Activated T-cell treated with anti-CD3 and anti-CD28 coated beads, Interleukin-2, amount 50 U/mL, for 24 hours (primary cell): ENCODE measurements around the gene SERTAD1.
"Not testable (repeated sequence)": the region's sequence is repeated elsewhere in the genome, so short reads cannot be mapped to it uniquely, and the experiment has no call there.

Experiments
- DNase-seq: peaks from one replicate; pipeline ENCODE4 v3.0.0-alpha.2; 2020
- H3K27ac Mint-ChIP-seq: 2 replicates; pipeline ENCODE4 v1.8.0; 2020; ENCODE audit warnings: mild to moderate bottlenecking, mixed read lengths
- H3K27me3 Mint-ChIP-seq: 2 replicates; pipeline ENCODE4 v1.8.0; 2020; ENCODE audit warnings: mixed read lengths
- H3K36me3 Mint-ChIP-seq: 2 replicates; pipeline ENCODE4 v1.8.0; 2020; ENCODE audit warnings: low read depth, mixed read lengths
- H3K4me1 Mint-ChIP-seq: 2 replicates; pipeline ENCODE4 v1.8.0; 2020; ENCODE audit warnings: low read depth, mixed read lengths
- H3K4me3 Mint-ChIP-seq: 2 replicates; pipeline ENCODE4 v1.8.0; 2020; ENCODE audit warnings: mild to moderate bottlenecking, moderate library complexity, mixed read lengths
- H3K9me3 Mint-ChIP-seq: 2 replicates; pipeline ENCODE4 v1.8.0; 2020; ENCODE audit warnings: mixed read lengths

SERTAD1 gene

DNA sequence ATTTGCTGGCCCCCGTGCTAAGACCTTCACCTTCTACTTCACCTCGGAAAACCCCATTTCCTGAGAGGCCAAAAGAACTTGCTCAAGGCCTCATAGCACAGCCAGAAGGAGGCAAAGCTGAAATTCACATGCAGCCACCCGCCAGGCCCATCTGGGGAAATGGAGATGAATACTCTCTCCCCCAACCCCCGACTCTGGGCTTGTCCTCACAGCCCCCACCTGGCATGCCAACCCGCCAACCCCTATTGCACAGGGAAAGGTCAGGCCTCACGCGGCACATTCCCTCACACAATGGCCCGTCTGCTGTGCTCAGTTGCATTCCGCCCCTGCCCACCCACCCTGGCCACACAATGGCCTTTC lies 15.8 kb downstream of the SERTAD1 start:
- peaks cover 11% of the 10 kb centered on the region for H3K4me1 Mint-ChIP-seq
- DNase-seq: no peak
- no peak overlapping the region for H3K4me3 Mint-ChIP-seq
- H3K27me3 Mint-ChIP-seq: no peaks in the 10 kb centered on the region
- H3K9me3 Mint-ChIP-seq: no peaks in the 10 kb centered on the region
- H3K36me3 Mint-ChIP-seq: no peaks in the 10 kb centered on the region
- no peak overlapping the region for H3K27ac Mint-ChIP-seq

DNA sequence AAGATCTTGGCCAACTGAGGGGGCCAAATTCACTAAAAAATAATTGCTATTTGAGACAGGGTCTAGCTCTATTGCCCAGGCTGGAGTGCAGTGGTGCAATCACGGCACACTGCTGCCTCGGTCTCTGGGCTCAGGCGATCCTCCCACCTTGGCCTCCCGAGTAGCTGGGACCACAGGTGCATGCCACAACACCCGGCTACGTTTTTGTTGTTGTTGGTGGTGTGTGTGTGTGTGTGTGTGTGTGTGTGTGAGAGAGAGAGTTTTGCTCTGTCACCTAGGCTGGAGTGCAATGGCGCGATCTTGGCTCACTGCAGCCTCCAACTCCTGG lies 17.2 kb downstream of the SERTAD1 start:
- not testable (repeated sequence) for H3K36me3 Mint-ChIP-seq, H3K4me3 Mint-ChIP-seq, H3K9me3 Mint-ChIP-seq, DNase-seq, H3K27ac Mint-ChIP-seq, H3K27me3 Mint-ChIP-seq
- H3K4me1 Mint-ChIP-seq: peaks cover 11% of the 10 kb centered on the region

DNA sequence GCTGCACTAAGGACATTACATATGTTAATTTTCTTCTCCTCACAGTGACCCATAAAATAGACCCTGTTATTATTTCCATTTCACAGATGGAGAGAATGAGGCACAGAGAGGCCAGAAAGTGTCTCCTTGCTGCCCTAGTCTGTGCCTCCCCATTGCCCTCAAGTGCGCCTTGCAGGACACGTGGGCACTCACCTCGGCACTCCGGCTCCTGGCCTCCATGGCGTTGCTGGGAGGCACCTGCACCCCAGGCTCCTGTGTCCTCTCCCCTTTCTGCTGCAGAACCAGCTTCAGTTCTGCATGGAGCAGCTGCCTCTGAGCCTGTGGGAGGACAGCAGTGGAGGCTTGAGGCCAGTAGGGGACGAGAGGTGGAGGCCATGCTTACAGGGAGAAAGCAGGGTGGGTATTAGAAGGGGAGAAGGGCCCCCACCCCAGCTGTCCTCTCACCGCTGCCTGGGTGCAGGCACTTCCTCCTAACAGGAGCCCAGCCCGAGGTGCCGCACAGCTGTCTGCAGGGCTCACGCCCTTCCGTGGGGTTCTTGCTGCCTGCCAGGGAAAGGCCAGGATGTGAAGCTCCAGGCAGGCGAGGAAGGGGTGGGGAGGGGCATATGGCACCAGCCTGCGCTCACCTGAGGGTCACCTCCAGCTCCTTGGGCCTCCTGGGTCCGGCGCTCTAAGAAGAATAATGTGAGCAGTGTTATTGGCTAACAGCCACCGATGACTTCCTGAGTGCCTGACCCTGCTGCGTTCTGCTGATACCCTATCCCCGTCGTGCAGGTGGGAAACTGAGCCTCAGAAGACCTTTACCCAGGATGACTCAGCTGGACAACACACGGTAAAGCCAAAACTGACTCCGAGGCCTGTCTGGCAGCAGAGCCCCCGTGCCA lies 17.8 kb downstream of the SERTAD1 start:
- Mint-ChIP-seq H3K4me1 (peaks cover 14% of the 10 kb centered on the region), H3K36me3 (no peaks in the 10 kb centered on the region), H3K4me3 (no peak overlapping the region), H3K27me3 (no peaks in the 10 kb centered on the region), H3K9me3 (no peaks in the 10 kb centered on the region), H3K27ac (no peak overlapping the region)
- no peak for DNase-seq

DNA sequence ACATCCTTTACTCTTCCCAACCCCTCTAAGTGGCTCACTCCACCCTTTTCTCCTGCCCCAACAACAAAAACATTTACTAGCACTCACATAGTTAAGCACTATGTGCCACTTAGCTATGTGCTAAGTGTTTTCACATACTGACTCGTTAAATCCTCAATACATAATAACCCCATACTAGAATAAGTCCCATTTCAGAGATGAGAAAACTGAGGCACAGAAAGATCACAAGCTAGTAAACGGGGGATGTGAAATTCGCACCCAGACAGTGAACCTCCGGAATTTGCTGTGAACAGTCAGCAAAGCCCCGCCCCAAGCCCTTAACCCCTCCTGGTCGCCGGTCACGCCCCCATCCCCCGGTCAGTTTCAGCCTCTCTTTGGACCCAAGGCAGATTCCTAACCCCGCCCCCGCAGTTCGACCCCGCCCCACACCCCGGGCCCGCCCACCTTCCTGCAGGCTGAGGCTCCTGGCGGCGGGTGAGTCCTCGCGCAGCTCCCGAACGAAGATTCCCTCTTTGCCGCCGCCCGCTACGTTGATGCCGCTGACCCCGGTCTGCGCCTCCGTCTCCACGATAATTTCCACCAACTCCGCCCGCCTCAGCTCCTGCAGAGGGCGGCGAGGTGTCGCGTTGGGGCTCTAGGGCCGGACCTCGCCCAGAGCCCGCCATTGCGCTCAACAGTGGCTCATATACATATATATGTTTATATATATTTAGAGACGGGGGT lies 22.4 kb downstream of the SERTAD1 start:
- peak overlapping the region; percentile 80 for H3K4me3 Mint-ChIP-seq
- H3K4me1 Mint-ChIP-seq: peaks cover 14% of the 10 kb centered on the region
- no peaks in the 10 kb centered on the region for H3K27me3 Mint-ChIP-seq
- H3K36me3 Mint-ChIP-seq: no peaks in the 10 kb centered on the region
- no peaks in the 10 kb centered on the region for H3K9me3 Mint-ChIP-seq
- peak overlapping the region; percentile 82 for H3K27ac Mint-ChIP-seq
- peak; percentile 85 for DNase-seq

DNA sequence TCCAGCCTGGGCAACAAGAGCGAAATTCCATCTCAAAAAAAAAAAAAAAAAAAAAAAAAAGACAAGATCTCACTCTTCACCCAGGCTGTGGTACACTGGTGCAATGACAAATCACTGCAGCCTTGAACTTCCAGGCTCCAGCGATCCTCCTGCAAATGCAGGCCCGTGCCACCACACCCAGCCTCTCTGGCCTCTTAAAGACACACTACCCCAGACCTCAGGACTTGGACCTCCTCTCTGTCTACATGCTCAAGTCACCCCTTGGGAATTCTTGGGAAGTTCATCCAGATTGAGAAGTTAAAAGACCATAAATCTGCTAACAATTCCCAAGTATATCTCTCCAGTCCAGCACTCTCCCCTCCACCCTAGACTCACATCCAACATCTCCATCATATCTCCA lies 25.2 kb downstream of the SERTAD1 start:
- H3K4me3 Mint-ChIP-seq: no peak overlapping the region
- peaks cover 8% of the 10 kb centered on the region for H3K4me1 Mint-ChIP-seq
- no peaks in the 10 kb centered on the region for H3K27me3 Mint-ChIP-seq
- no peak overlapping the region for H3K27ac Mint-ChIP-seq
- no peaks in the 10 kb centered on the region for H3K9me3 Mint-ChIP-seq
- DNase-seq: no peak
- no peaks in the 10 kb centered on the region for H3K36me3 Mint-ChIP-seq

DNA sequence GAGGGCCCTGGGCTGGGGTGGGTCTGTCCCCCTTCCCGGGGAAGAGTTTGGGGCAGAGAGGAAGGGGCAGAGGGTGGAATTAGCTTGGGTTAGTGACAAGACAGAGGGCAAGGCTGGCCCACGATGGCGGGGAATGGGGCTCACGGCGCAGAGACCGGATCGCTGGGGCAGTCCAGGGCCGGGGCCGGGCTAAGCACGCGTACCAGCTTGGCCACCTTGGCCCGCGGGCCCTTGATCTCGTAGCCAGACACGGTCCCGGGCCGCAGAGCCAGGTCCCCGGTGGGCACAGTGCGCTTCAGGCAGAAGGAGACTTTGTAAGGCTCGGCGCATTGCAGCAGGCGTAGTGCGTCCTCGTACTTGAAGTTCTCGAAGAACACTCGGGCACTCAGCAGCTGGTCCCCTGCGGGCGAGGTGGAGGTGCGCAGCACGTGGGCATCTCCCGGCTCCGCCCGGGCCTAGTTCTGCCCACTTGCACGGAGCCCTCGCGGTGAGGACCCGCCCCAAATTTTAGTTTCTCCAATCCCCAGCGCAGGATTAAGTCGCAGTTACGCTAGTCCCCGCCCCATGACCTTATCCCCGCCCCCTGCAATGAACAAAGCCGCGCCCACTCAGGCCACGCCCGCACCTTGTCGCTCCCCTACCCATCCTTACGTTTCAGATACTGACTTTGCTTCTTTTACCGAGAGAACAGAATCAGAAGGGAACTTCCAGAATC lies 27.2 kb downstream of the SERTAD1 start:
- Mint-ChIP-seq H3K4me3 (no peak overlapping the region), H3K9me3 (no peaks in the 10 kb centered on the region), H3K27ac (no peak overlapping the region), H3K36me3 (no peaks in the 10 kb centered on the region), H3K27me3 (no peaks in the 10 kb centered on the region), H3K4me1 (peaks cover 6% of the 10 kb centered on the region)
- DNase-seq: peak; percentile 69

DNA sequence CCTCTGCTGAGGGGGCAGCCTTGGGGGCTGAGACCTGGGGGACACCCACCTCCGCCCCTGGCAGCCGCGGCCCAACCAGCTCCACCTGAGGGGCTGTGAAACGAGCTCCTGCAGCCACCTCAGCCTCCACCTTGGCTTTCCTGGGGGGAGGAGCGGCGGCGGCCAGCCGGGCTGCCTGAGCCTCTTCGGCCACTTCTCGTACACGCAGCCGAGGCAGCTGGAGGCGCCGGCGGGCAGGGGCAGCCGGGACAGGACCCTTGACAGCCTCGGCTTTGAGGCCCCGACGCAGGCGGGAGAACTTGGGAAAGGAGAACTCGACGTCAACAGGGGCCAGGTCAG lies 28.3 kb downstream of the SERTAD1 start:
- no peaks in the 10 kb centered on the region for H3K36me3 Mint-ChIP-seq
- no peaks in the 10 kb centered on the region for H3K27me3 Mint-ChIP-seq
- H3K4me1 Mint-ChIP-seq: peaks cover 1% of the 10 kb centered on the region
- H3K27ac Mint-ChIP-seq: no peak overlapping the region
- H3K4me3 Mint-ChIP-seq: no peak overlapping the region
- H3K9me3 Mint-ChIP-seq: no peaks in the 10 kb centered on the region
- no peak for DNase-seq

DNA sequence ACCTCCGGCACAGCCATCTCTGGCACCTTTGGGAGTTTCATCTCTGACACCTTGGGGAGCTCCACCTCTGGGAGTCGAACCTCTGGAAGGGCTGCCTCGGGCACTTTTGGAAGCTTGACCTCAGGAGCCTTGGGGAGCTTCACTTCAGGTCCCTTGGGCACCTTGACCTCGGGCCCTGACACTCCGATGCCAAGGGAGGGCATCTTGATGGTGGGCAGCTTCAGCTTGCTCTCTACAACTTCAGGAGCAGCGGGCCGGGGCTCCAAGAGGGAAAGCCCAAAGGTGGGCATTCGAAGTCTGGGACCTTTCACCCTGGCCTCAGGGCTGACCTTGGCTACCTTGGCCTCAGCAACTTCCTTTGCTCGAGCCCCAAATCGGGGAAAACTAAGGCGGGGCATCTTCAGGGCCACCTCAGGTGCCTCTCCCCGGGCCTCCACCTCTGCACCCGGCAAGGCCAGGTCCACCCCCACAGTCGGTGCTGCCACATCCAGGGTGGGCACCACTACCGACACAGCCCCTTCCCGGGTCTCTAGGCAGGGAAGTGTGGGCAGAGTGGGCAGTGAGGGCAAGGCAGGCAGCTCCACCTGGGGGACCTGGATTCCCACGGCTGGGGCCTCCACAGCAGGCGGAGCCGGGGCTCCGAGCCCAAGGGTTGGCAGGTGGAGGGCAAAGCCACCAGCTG lies 28.8 kb downstream of the SERTAD1 start:
- Mint-ChIP-seq H3K4me3 (no peak overlapping the region), H3K27me3 (no peaks in the 10 kb centered on the region), H3K4me1 (peaks cover 1% of the 10 kb centered on the region), H3K36me3 (no peaks in the 10 kb centered on the region), H3K9me3 (no peaks in the 10 kb centered on the region), H3K27ac (no peak overlapping the region)
- no peak for DNase-seq

DNA sequence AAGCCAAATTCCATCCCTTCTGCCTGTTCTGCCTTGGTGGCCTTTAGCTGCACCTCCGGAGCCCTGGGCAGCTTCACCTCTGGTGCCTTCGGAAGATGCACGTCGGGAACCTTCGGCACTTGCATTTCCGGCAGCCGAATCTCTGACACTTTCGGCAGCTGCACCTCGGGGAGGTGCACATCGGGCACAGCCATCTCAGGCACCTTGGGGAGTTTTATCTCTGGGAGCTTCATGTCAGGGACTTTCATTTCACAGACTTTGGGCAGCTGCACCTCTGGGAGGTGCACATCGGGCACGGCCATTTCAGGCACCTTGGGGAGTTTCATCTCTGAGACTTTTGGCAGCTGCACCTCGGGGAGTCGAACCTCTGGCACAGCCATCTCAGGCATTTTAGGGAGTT lies 29.8 kb downstream of the SERTAD1 start:
- H3K4me1 Mint-ChIP-seq: peaks cover 1% of the 10 kb centered on the region
- no peak for DNase-seq
- no peak overlapping the region for H3K27ac Mint-ChIP-seq
- H3K4me3 Mint-ChIP-seq: no peak overlapping the region
- no peaks in the 10 kb centered on the region for H3K9me3 Mint-ChIP-seq
- H3K27me3 Mint-ChIP-seq: no peaks in the 10 kb centered on the region
- H3K36me3 Mint-ChIP-seq: no peaks in the 10 kb centered on the region

DNA sequence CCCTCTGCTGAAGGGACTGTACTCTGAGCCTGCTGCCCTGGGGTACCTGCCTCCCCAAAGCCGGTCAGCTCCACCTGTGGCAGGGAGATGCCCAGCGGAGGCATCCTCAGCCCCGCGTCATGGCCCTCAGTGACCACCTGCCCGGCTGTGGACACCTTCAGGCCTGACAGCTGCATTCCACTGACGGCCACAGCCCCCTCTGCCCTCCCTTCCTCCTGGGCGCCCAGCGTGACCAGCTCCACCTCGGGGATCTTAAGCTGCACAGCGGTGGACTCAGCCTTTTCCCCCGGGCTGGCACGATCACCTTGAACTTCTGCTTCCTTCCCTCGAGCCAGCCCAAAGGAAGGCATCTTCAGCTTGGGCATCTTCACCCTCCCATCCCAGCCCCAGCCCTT lies 31.0 kb downstream of the SERTAD1 start:
- Mint-ChIP-seq H3K27me3 (no peaks in the 10 kb centered on the region), H3K9me3 (no peaks in the 10 kb centered on the region), H3K27ac (no peak overlapping the region), H3K4me3 (no peak overlapping the region), H3K4me1 (peaks cover 1% of the 10 kb centered on the region), H3K36me3 (no peaks in the 10 kb centered on the region)
- DNase-seq: no peak

DNA sequence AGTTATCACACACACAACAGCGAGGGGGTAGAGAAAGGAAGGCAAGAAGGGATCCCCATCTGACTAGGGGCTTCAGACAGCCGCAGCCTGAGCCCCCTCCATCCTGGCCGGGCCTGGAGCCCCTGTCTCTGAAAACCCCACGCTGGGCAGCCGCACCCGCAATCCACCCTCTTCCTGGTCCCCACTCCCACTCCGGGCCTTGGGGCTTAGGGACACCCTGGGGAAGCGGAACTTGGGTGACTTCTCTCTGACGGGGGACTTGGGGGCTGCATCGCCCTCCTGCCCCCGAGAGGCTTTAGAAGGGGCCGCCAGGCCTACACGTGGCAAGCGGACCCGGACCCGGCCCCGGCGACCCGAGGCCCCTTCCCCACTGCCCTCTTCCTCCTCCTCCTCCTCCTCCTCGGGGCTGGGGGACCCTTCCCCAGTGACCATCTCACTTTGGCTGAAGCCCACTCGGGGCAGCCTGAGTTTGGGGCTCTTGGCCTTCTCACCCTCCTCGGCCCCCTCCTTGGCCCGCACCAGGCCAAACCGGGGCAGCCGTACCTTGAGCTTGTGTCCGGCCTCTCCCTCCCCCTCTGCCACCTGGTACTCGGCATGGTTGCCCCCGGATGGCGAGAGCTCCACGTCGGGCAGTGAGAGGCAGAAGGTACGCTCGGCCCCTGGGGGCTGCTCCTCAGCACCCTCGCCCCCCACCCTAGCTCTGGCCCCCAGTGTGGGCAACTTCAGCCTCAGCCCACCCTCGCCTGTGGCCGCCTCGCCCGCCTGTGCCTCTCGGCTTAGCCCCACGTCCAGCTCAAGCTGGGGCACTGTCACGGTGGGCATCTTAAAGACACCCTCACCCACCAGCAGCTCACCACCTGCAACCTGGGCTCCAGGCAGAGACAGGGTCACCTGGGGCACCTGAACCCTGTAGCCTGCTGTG lies 31.6 kb downstream of the SERTAD1 start:
- Mint-ChIP-seq H3K27me3 (no peaks in the 10 kb centered on the region), H3K4me3 (no peak overlapping the region), H3K36me3 (no peaks in the 10 kb centered on the region), H3K9me3 (no peaks in the 10 kb centered on the region), H3K27ac (no peak overlapping the region), H3K4me1 (peaks cover 1% of the 10 kb centered on the region)
- no peak for DNase-seq

DNA sequence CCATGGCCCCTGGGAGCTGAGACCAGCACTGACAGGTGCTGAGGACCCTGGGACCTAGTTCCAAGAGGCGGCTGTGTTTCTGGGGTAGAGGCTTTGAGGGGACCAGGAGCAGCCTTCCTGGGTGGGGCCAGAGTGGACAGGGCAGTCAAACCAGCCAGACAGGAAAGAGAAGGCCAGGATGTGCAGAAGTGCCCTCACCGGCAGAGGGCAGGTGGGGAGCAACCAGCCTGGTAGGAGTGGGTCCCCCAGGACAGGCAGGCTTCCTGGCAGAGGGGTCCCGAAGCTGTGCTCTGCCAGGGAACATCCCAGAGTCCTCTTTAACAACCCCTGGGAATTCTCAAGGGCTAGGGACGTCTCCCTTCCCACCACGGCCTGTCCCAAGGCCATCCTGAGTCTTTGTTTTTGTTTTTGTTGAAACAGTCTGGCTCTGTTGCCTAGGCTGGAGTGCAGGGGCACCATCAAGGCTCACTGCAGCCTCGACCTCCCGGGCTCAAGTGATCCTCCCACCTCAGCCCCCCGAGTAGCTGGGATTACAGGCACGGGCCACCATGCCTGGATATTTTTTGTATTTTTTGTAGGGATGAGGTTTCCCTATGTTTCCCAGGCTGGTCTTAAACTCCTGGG lies 32.8 kb downstream of the SERTAD1 start:
- H3K4me1 Mint-ChIP-seq: no peaks in the 10 kb centered on the region
- H3K9me3 Mint-ChIP-seq: no peaks in the 10 kb centered on the region
- H3K27ac Mint-ChIP-seq: no peak overlapping the region
- H3K4me3 Mint-ChIP-seq: no peak overlapping the region
- no peaks in the 10 kb centered on the region for H3K36me3 Mint-ChIP-seq
- no peak for DNase-seq
- H3K27me3 Mint-ChIP-seq: no peaks in the 10 kb centered on the region

DNA sequence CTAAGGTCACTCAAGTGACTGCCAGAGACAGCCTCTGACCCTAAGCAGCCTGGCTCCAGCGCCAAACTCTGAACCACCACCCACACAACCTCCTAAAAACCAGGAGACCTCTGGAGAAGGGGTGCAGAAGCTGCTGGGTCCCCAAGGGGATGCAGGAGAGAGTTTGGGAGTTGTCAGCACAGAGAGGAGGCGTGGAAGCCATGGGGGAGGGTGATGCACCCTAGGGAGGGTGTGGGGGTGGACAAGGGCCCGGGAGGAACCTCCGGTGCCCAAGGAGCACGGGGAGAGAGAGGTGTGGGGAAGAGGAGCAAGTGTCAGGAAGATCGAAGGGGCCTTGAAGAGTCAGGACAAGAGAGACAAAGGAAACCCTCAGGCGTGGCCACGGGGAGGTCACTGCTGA lies 33.7 kb downstream of the SERTAD1 start:
- Mint-ChIP-seq H3K4me3 (no peak overlapping the region), H3K4me1 (no peaks in the 10 kb centered on the region), H3K9me3 (no peaks in the 10 kb centered on the region), H3K36me3 (no peaks in the 10 kb centered on the region), H3K27ac (no peak overlapping the region), H3K27me3 (no peaks in the 10 kb centered on the region)
- DNase-seq: no peak
